Osteocyte (in vitro differentiated cells): ENCODE data around the gene PRELID3B. TPM values are rescaled to one million over a fixed set of nuclear protein-coding genes. Genes with fewer than 3 reads are reported as not detected.
A peak's percentile ranks its signal among the peaks of the same experiment; 100 is the strongest.

Source experiments
- DNase-seq: peaks from one replicate; pipeline ENCODE4 v3.0.0; 2021; ENCODE audit warnings: mixed read lengths; ENCODE audit not compliant: unreplicated experiment; ENCODE audit errors: extremely low spot score
- H3K27ac Mint-ChIP-seq: one replicate; pipeline ENCODE4 v1.8.0; 2021; ENCODE audit warnings: mild to moderate bottlenecking, mixed read lengths; ENCODE audit not compliant: unreplicated experiment
- H3K27me3 Mint-ChIP-seq: one replicate; pipeline ENCODE4 v1.8.0; 2021; ENCODE audit warnings: mixed read lengths; ENCODE audit not compliant: unreplicated experiment
- H3K36me3 Mint-ChIP-seq: one replicate; pipeline ENCODE4 v1.8.0; 2021; ENCODE audit warnings: mixed read lengths; ENCODE audit not compliant: unreplicated experiment
- H3K4me1 Mint-ChIP-seq: one replicate; pipeline ENCODE4 v1.8.0; 2021; ENCODE audit warnings: mixed read lengths; ENCODE audit not compliant: unreplicated experiment
- H3K4me3 Mint-ChIP-seq: one replicate; pipeline ENCODE4 v1.8.0; 2021; ENCODE audit warnings: mild to moderate bottlenecking, moderate library complexity, mixed read lengths; ENCODE audit not compliant: unreplicated experiment
- H3K9me3 Mint-ChIP-seq: one replicate; pipeline ENCODE4 v1.8.0; 2021; ENCODE audit warnings: mixed read lengths; ENCODE audit not compliant: unreplicated experiment
- CTCF ChIP-seq: fragments of 200-600 bp; sonication (generic); IDR thresholded peaks from 2 replicates; pipeline ENCODE4 v1.5.0; 2021; ENCODE audit warnings: antibody characterized with exemption, mild to moderate bottlenecking, moderate library complexity
- total RNA-seq: library from RNA; stranded (reverse); gene quantifications from 2 replicates; pipeline ENCODE4 v1.2.1, GENCODE V29; 2021

Gene PRELID3B
- total RNA-seq, 1 donor from 2014 or later, result 45.1 TPM

GRCh38 chr20:59068534-59068933 lies 25.9 kb upstream of the PRELID3B start:
- peaks cover 47% of the 10 kb centered on the region for H3K27me3 Mint-ChIP-seq
- no peak for DNase-seq
- H3K4me3 Mint-ChIP-seq, result no peak overlapping the region
- TF ChIP-seq CTCF, result no peak
- peaks cover 4% of the 10 kb centered on the region for H3K4me1 Mint-ChIP-seq
- H3K9me3 Mint-ChIP-seq, result no peaks in the 10 kb centered on the region
- no peaks in the 10 kb centered on the region for H3K36me3 Mint-ChIP-seq
- no peak overlapping the region for H3K27ac Mint-ChIP-seq

- Mint-ChIP-seq H3K4me3 (no peak overlapping the region), H3K27me3 (peaks cover 32% of the 10 kb centered on the region), H3K27ac (no peak overlapping the region), H3K36me3 (no peaks in the 10 kb centered on the region), H3K4me1 (peaks cover 5% of the 10 kb centered on the region), H3K9me3 (no peaks in the 10 kb centered on the region)
- DNase-seq, result no peak
- no peak for TF ChIP-seq CTCF
These were observed 21.7 kb upstream of the PRELID3B start for GRCh38 chr20:59064214-59064722.

GRCh38 chr20:59063358-59064213 lies 21.0 kb upstream of the PRELID3B start:
- Mint-ChIP-seq H3K36me3 (no peaks in the 10 kb centered on the region), H3K27me3 (peaks cover 27% of the 10 kb centered on the region), H3K27ac (no peak overlapping the region), H3K4me3 (no peak overlapping the region), H3K9me3 (no peaks in the 10 kb centered on the region), H3K4me1 (peaks cover 5% of the 10 kb centered on the region)
- TF ChIP-seq CTCF, result no peak
- no peak for DNase-seq

- no peak overlapping the region for H3K4me3 Mint-ChIP-seq
- H3K36me3 Mint-ChIP-seq, result no peaks in the 10 kb centered on the region
- DNase-seq, result no peak
- no peaks in the 10 kb centered on the region for H3K9me3 Mint-ChIP-seq
- no peak overlapping the region for H3K27ac Mint-ChIP-seq
- peaks cover 5% of the 10 kb centered on the region for H3K4me1 Mint-ChIP-seq
- TF ChIP-seq CTCF, result no peak
- H3K27me3 Mint-ChIP-seq, result peaks cover 24% of the 10 kb centered on the region
These were observed 19.5 kb upstream of the PRELID3B start for GRCh38 chr20:59062081-59062480.

GRCh38 chr20:59055302-59055701 lies 12.7 kb upstream of the PRELID3B start:
- H3K4me3 Mint-ChIP-seq, result no peak overlapping the region
- H3K4me1 Mint-ChIP-seq, result no peaks in the 10 kb centered on the region
- peaks cover 26% of the 10 kb centered on the region for H3K27me3 Mint-ChIP-seq
- peak; percentile 36 for TF ChIP-seq CTCF
- no peak for DNase-seq
- H3K9me3 Mint-ChIP-seq, result no peaks in the 10 kb centered on the region
- H3K27ac Mint-ChIP-seq, result no peak overlapping the region
- no peaks in the 10 kb centered on the region for H3K36me3 Mint-ChIP-seq
